GF-D8 (cell line): ENCODE measurements around the gene KRTAP17-1.
"Not testable (repeated sequence)": the region's sequence is repeated elsewhere in the genome, so short reads cannot be mapped to it uniquely, and the experiment has no call there.

Experiments
- DNase-seq: peaks from one replicate; lab custom pipeline; 2025; lab: John Stamatoyannopoulos, UW

The KRTAP17-1 gene

GRCh38 chr17:41302981-41303380 lies 12.5 kb downstream of the KRTAP17-1 start:
- DNase-seq = no peak

- DNase-seq = no peak
Measured at GRCh38 chr17:41301916-41302901, 13.3 kb downstream of the KRTAP17-1 start, which contains the start of gene KRTAP29-1. KRTAP29-1 (minus strand) TSS chr17:41302851; CDS start chr17:41302851, 0 bp downstream.

GRCh38 chr17:41301204-41301790 lies 14.2 kb downstream of the KRTAP17-1 start:
- DNase-seq = no peak

GRCh38 chr17:41298458-41299135 lies 16.9 kb downstream of the KRTAP17-1 start:
- no peak for DNase-seq

DNA sequence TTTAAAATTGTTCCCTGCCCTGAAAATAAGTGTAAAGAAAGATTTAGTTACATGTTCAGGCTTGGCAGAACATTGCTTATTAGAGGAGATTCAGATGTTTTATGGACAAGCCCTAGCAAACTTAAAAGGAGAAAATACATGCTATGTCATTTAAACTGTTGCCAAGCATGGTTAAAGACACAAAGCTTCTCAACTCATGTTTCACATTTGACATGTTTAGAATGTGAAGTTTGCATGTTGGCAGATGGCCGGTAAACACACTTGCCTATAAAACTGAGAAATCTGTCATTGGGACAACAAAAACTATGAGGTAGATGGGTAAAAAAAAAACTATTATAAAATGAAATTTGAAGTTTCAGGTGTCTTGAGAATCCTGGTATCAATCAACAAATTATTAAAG lies 18.7 kb downstream of the KRTAP17-1 start:
- DNase-seq = no peak

GRCh38 chr17:41294016-41294415 lies 21.5 kb downstream of the KRTAP17-1 start:
- DNase-seq = no peak

GRCh38 chr17:41287050-41287449 lies 28.5 kb downstream of the KRTAP17-1 start:
- no peak for DNase-seq

DNA sequence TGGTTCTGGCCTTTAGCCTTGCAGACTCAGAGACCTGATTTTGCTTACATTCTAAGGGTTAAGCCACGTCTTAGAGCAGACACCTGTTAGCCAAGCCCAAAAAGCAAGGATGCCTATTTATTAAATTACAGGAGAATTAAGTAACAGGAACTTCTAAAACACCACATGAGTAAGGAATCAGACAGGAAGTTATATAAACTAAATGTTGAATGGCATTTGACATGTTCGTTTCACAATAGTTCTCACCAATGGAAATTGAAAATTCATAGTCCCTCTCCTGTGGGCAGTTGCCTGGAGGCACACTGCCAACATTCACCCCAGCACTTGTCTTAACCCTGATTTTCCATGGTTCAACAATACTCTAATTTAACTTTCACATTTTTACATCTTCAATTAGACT lies 31.0 kb downstream of the KRTAP17-1 start:
- no peak for DNase-seq

DNA sequence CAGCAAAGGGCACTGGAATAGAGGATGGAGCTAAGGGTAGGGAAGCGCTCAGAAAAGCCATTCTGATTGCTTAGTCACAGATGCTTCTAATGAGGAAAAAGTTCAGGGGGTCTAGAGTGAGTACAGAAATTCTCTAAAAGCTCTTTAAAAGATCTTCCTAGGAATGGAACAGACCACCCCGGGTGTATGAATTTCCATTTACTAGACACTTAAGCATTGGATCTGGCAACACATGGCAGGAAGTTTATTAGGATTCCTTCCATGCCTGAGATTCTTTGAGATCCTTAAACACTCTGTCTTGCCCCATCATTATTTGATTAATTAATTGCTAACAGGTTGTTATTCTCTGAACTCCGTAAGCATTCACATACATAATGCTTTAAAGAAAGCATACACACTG lies 31.5 kb downstream of the KRTAP17-1 start:
- DNase-seq = no peak

- DNase-seq = no peak
Measured at GRCh38 chr17:41278176-41278955, 37.1 kb downstream of the KRTAP17-1 start.

GRCh38 chr17:41275648-41276190 lies 39.8 kb downstream of the KRTAP17-1 start, which contains the start of gene KRTAP9-7:
KRTAP9-7 (plus strand) TSS chr17:41275698; CDS start chr17:41275698, 0 bp downstream.
- DNase-seq = not testable (repeated sequence)

GRCh38 chr17:41271858-41272257 lies 43.7 kb downstream of the KRTAP17-1 start:
- no peak for DNase-seq

DNA sequence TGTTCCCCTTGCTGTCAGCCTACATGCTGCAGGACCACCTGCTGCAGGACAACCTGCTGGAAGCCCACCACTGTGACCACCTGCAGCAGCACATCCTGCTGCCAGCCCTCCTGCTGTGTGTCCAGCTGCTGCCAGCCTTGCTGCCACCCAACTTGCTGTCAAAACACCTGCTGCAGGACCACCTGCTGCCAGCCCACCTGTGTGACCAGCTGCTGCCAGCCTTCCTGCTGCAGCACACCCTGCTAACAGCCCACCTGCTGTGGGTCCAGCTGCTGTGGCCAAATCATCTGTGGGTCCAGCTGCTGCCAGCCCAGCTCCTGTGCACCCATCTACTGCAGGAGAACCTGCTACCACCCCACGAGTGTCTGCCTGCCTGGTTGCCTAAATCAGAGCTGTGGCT lies 44.2 kb downstream of the KRTAP17-1 start:
- DNase-seq = not testable (repeated sequence)

- DNase-seq = no peak
Measured at GRCh38 chr17:41267711-41268110, 47.8 kb downstream of the KRTAP17-1 start.

GRCh38 chr17:41265078-41265477 lies 50.4 kb downstream of the KRTAP17-1 start, which contains the start of gene KRTAP9-6:
KRTAP9-6 (plus strand) TSS chr17:41265378; CDS start chr17:41265378, 0 bp downstream.
- no peak for DNase-seq
